GM19351 (cell line): ENCODE data around the gene SERPINE1.
"Not testable (repeated sequence)": the region's sequence is repeated elsewhere in the genome, so short reads cannot be mapped to it uniquely, and the experiment has no call there.

Source experiments
- ATAC-seq: cut with Tn5 transposase; IDR thresholded peaks from one replicate; pipeline ENCODE4 v1.9.1; 2021; ENCODE audit warnings: mild to moderate bottlenecking, moderate library complexity; ENCODE audit not compliant: unreplicated experiment

The SERPINE1 gene

GRCh38 chr7:101121991-101122932 is 4.6 kb upstream of the SERPINE1 start:
- ATAC-seq: no peak

GRCh38 chr7:101122933-101123702 is 3.8 kb upstream of the SERPINE1 start:
- ATAC-seq: no peak

- no peak for ATAC-seq
Measured at GRCh38 chr7:101123703-101124068, 3.2 kb upstream of the SERPINE1 start.

GRCh38 chr7:101124376-101125056 is 2.4 kb upstream of the SERPINE1 start:
- ATAC-seq: no peak

- ATAC-seq: peak; percentile 72
Measured at GRCh38 chr7:101125989-101126650, 784 bp upstream of the SERPINE1 start.

GRCh38 chr7:101127460-101128039 is 646 bp downstream of the SERPINE1 start:
- no peak for ATAC-seq

GRCh38 chr7:101128040-101128834 is 1.3 kb downstream of the SERPINE1 start:
- no peak for ATAC-seq

GRCh38 chr7:101129603-101130117 is 2.8 kb downstream of the SERPINE1 start:
- ATAC-seq: no peak

- not testable (repeated sequence) for ATAC-seq
Measured at GRCh38 chr7:101132626-101133600, 6.0 kb downstream of the SERPINE1 start.

GRCh38 chr7:101133621-101134398 is 6.9 kb downstream of the SERPINE1 start:
- no peak for ATAC-seq

GRCh38 chr7:101134399-101134980 is 7.6 kb downstream of the SERPINE1 start:
- no peak for ATAC-seq

GRCh38 chr7:101137651-101138212 is 10.8 kb downstream of the SERPINE1 start:
- no peak for ATAC-seq

GRCh38 chr7:101138213-101138870 is 11.4 kb downstream of the SERPINE1 start:
- ATAC-seq: peak; percentile 75

GRCh38 chr7:101140339-101140699 is 13.4 kb downstream of the SERPINE1 start:
- ATAC-seq: no peak

- no peak for ATAC-seq
Measured at GRCh38 chr7:101140746-101141382, 14.0 kb downstream of the SERPINE1 start.
